Mesendoderm (in vitro differentiated cells): ENCODE data around the gene FBXO24. TPM values are rescaled to one million over a fixed set of nuclear protein-coding genes. Genes with fewer than 3 reads are reported as not detected.
"Not testable (repeated sequence)": the region's sequence is repeated elsewhere in the genome, so short reads cannot be mapped to it uniquely, and the experiment has no call there.

ENCODE experiments used
- DNase-seq: peaks from one replicate; pipeline ENCODE4 v3.0.0; 2013
- H2AK5ac ChIP-seq: 2 replicates; pipeline ENCODE4 v1.6.1; 2013; ENCODE audit warnings: low read length, inconsistent platforms
- H2BK120ac ChIP-seq: 2 replicates; pipeline ENCODE4 v1.6.1; 2013; ENCODE audit warnings: low read depth, mild to moderate bottlenecking, low read length, moderate library complexity, mixed read lengths
- H2BK15ac ChIP-seq: replicated peaks from 2 replicates; pipeline ENCODE4 v1.6.1; 2013; ENCODE audit warnings: low read depth, mild to moderate bottlenecking, moderate library complexity
- H2BK5ac ChIP-seq: 2 replicates; pipeline ENCODE4 v1.6.1; 2013; ENCODE audit warnings: low read length, inconsistent platforms
- H3K18ac ChIP-seq: 2 replicates; pipeline ENCODE4 v1.6.1; 2013; ENCODE audit warnings: mild to moderate bottlenecking, low read length, mixed read lengths
- H3K23ac ChIP-seq: one replicate; pipeline ENCODE4 v1.6.1; 2013; ENCODE audit warnings: low read length
- H3K27ac ChIP-seq: 2 replicates; pipeline ENCODE4 v1.5.1; 2013; ENCODE audit warnings: low read depth, mild to moderate bottlenecking, inconsistent platforms, low read length, moderate library complexity
- H3K27me3 ChIP-seq: 2 replicates; pipeline ENCODE4 v1.6.1; 2013; ENCODE audit warnings: low read length, control low read depth, mild to moderate bottlenecking, inconsistent platforms; ENCODE audit not compliant: insufficient read depth, poor library complexity
- H3K36me3 ChIP-seq: 2 replicates; pipeline ENCODE4 v1.6.1; 2013; ENCODE audit warnings: low read length, inconsistent platforms; ENCODE audit not compliant: control insufficient read depth, insufficient read depth
- H3K4ac ChIP-seq: one replicate; pipeline ENCODE4 v1.6.1; 2013; ENCODE audit warnings: low read depth, mild to moderate bottlenecking, low read length, moderate library complexity
- H3K4me1 ChIP-seq: 2 replicates; pipeline ENCODE4 v1.6.1; 2013; ENCODE audit warnings: low read depth, low read length, inconsistent platforms; ENCODE audit not compliant: control insufficient read depth
- H3K4me2 ChIP-seq: 2 replicates; pipeline ENCODE4 v1.6.1; 2013; ENCODE audit warnings: low read length
- H3K4me3 ChIP-seq: 2 replicates; pipeline ENCODE4 v1.5.1; 2013; ENCODE audit warnings: mild to moderate bottlenecking, low read length
- H3K56ac ChIP-seq: one replicate; pipeline ENCODE4 v1.6.1; 2013; ENCODE audit warnings: low read length
- H3K79me1 ChIP-seq: 2 replicates; pipeline ENCODE4 v1.6.1; 2013; ENCODE audit warnings: low read length, inconsistent platforms
- H3K79me2 ChIP-seq: 2 replicates; pipeline ENCODE4 v1.6.1; 2013; ENCODE audit warnings: mild to moderate bottlenecking, low read length; ENCODE audit not compliant: control insufficient read depth, insufficient read depth
- H3K9ac ChIP-seq: 2 replicates; pipeline ENCODE4 v1.6.1; 2013; ENCODE audit warnings: low read length, inconsistent platforms
- H4K5ac ChIP-seq: one replicate; pipeline ENCODE4 v1.6.1; 2013; ENCODE audit warnings: low read length
- H4K8ac ChIP-seq: one replicate; pipeline ENCODE4 v1.6.1; 2013; ENCODE audit warnings: low read depth, mild to moderate bottlenecking, control low read depth, low read length, moderate library complexity
- WGBS: extraction: QIAGEN DNeasy Blood & Tissue Kit; methylation state at CpG from one replicate; pipeline ENCODE4 v1.1.7; 2013; ENCODE audit warnings: low lambda C conversion rate, missing lambda C conversion rate; ENCODE audit not compliant: insufficient coverage; ENCODE audit errors: extremely low coverage; 5-methylcytosine and 5-hydroxymethylcytosine counted together
- polyA plus RNA-seq, 2 experiments: library from polyadenylated mRNA; stranded (reverse); fragments of 200-250 nt; gene quantifications; one replicate each; pipeline ENCODE4 v1.2.3, GENCODE V29; 2013

Gene FBXO24, protein sequence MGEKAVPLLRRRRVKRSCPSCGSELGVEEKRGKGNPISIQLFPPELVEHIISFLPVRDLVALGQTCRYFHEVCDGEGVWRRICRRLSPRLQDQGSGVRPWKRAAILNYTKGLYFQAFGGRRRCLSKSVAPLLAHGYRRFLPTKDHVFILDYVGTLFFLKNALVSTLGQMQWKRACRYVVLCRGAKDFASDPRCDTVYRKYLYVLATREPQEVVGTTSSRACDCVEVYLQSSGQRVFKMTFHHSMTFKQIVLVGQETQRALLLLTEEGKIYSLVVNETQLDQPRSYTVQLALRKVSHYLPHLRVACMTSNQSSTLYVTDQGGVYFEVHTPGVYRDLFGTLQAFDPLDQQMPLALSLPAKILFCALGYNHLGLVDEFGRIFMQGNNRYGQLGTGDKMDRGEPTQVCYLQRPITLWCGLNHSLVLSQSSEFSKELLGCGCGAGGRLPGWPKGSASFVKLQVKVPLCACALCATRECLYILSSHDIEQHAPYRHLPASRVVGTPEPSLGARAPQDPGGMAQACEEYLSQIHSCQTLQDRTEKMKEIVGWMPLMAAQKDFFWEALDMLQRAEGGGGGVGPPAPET
- polyA plus RNA-seq (2013, experiment 1 of 2) = 0.13 TPM
- 0.11 TPM for polyA plus RNA-seq (2013, experiment 2 of 2)

- Histone ChIP-seq H3K4me3 (peak within 1 kb of the TSS; percentile 93), H3K18ac (peak within 1 kb of the TSS; percentile 81), H3K79me1 (peaks cover 8% of the 10 kb centered on the region), H3K79me2 (no peaks in the 10 kb centered on the region), H2AK5ac (peak within 1 kb of the TSS; percentile 85), H3K27me3 (no peaks in the 10 kb centered on the region), H3K27ac (peak within 1 kb of the TSS; percentile 92), H2BK5ac (peak within 1 kb of the TSS; percentile 94), H3K56ac (peak within 1 kb of the TSS; percentile 98), H3K9ac (peak within 1 kb of the TSS; percentile 98), H4K5ac (no peak within 1 kb of the TSS), H2BK15ac (no peak within 1 kb of the TSS), H3K4me1 (peaks cover 13% of the 10 kb centered on the region), H4K8ac (no peak within 1 kb of the TSS), H3K23ac (peak within 1 kb of the TSS; percentile 97), H3K4ac (peak within 1 kb of the TSS; percentile 90), H2BK120ac (peak within 1 kb of the TSS; percentile 31), H3K4me2 (peak within 1 kb of the TSS; percentile 100), H3K36me3 (peaks cover 4% of the 10 kb centered on the region)
- peak; percentile 100 for DNase-seq
- no CpG with 5 or more reads among the region's 53 CpGs for WGBS
Measured at GRCh38 chr7:100586266-100587025, at the start of gene FBXO24. FBXO24 (plus strand) TSS chr7:100586328; CDS start chr7:100586626, 298 bp downstream.

DNA sequence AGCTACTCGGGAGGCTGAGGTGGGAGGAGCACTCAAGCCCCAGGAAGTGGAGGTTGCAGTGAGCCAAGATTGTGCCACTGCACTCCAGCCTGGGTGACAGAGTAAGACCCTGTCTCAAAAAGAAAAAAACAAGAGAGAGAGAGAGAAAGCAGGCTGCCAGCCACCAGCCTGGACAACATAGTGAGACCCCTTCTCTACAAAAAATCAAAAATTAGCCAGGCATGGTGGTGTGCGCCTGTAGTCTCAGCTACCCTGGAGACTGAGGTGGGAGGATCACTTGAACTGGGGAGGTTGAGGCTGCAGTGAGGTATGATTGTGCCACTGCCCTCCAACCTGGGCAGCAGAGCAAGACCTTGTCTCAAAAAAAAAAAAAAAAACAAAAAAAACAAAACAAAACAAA is 49.4 kb upstream of the FBXO24 start:
- H4K8ac ChIP-seq, H3K23ac ChIP-seq, H3K4ac ChIP-seq, H3K56ac ChIP-seq, H2BK15ac ChIP-seq, H2AK5ac ChIP-seq, H3K4me2 ChIP-seq, H2BK5ac ChIP-seq, H3K27ac ChIP-seq, H3K9ac ChIP-seq, H3K27me3 ChIP-seq, H4K5ac ChIP-seq, H2BK120ac ChIP-seq, H3K18ac ChIP-seq, H3K4me3 ChIP-seq, DNase-seq, H3K4me1 ChIP-seq, H3K79me1 ChIP-seq, H3K79me2 ChIP-seq, H3K36me3 ChIP-seq: not testable (repeated sequence)
- WGBS = no CpG with 5 or more reads among the region's 2 CpGs

DNA sequence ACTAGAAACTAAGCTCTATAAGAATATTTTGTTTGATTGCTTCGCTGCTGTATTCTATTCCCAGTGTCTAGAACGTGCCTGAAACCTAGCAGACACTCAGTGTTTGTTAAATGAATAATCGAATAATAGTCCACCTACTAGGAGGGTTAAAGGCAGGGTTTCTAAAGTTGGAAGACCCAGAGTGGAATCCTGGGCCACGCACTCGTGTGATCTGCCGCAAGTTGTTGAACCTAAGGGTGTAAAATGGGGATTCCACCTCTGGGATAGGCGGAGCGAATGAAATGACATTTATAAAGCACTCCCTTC is 47.8 kb upstream of the FBXO24 start:
- H2BK5ac ChIP-seq = no peak overlapping the region
- H3K36me3 ChIP-seq = no peaks in the 10 kb centered on the region
- no peaks in the 10 kb centered on the region for H3K79me2 ChIP-seq
- DNase-seq = no peak
- no peak overlapping the region for H3K23ac ChIP-seq
- H4K8ac ChIP-seq = no peak overlapping the region
- no peak overlapping the region for H3K18ac ChIP-seq
- H3K4me2 ChIP-seq = peak overlapping the region; percentile 96
- H4K5ac ChIP-seq = no peak overlapping the region
- H3K4ac ChIP-seq = no peak overlapping the region
- no peaks in the 10 kb centered on the region for H3K27me3 ChIP-seq
- H3K27ac ChIP-seq = no peak overlapping the region
- H2BK15ac ChIP-seq = no peak overlapping the region
- peak overlapping the region; percentile 40 for H3K4me3 ChIP-seq
- H2BK120ac ChIP-seq = no peak overlapping the region
- WGBS = no CpG with 5 or more reads among the region's 8 CpGs
- H3K56ac ChIP-seq = peak overlapping the region; percentile 69
- no peak overlapping the region for H2AK5ac ChIP-seq
- peaks cover 4% of the 10 kb centered on the region for H3K79me1 ChIP-seq
- H3K4me1 ChIP-seq = peaks cover 7% of the 10 kb centered on the region
- peak overlapping the region; percentile 54 for H3K9ac ChIP-seq

DNA sequence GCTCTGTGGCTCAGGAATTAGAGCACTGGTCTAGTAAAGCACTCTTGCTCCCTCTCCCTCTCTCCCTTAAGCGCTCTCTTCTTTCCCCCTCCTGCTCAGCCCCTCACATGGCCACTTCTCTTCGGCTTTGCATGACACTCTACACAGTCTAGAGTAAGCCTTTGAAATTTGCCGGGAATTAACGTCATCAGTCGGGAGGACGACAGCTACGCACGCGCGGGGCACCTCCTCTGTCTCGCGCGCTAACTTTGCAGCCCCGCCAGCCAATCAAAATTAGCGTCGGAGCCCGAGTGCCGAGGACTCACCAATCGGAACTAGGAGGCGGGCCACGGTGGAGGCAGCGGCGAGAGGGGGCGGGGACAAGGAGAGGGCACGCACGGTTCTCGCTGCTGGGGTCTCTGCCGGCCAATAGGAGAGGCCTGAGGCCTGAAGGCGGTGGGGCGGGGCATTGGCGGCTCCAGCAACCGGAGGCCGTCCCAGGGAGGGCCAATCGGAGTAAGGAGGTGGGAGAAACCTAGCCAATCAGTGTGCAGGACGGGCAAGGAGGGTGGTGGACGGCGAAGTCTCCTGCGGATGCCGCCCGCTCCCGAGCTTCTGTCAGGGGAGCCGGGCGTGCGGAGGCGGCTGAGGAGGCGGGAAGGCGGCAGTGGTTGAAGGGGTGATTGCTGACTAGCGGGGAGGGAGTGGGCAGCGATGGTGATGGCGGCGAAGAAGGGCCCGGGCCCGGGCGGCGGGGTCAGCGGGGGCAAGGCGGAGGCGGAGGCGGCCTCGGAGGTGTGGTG is 47.3 kb upstream of the FBXO24 start, which contains the start of gene AGFG2:
Gene AGFG2 (plus strand): TSS at position 550 of the 782 bp plus-strand sequence. CDS start 144 bp downstream, at position 694.
- no peak within 1 kb of the TSS for H3K27ac ChIP-seq

GRCh38 chr7:100539436-100540006 is 46.6 kb upstream of the FBXO24 start:
- no peak overlapping the region for H2BK5ac ChIP-seq
- H3K18ac ChIP-seq = no peak overlapping the region
- H3K79me1 ChIP-seq = peaks cover 4% of the 10 kb centered on the region
- no peak overlapping the region for H2BK120ac ChIP-seq
- no peak overlapping the region for H3K27ac ChIP-seq
- H4K5ac ChIP-seq = no peak overlapping the region
- H4K8ac ChIP-seq = no peak overlapping the region
- H3K79me2 ChIP-seq = no peaks in the 10 kb centered on the region
- no peaks in the 10 kb centered on the region for H3K27me3 ChIP-seq
- no peak overlapping the region for H2AK5ac ChIP-seq
- no CpG with 5 or more reads among the region's 44 CpGs for WGBS
- no peak for DNase-seq
- no peak overlapping the region for H3K23ac ChIP-seq
- peak overlapping the region; percentile 89 for H3K4me2 ChIP-seq
- H3K36me3 ChIP-seq = no peaks in the 10 kb centered on the region
- H2BK15ac ChIP-seq = no peak overlapping the region
- peak overlapping the region; percentile 80 for H3K56ac ChIP-seq
- no peak overlapping the region for H3K4ac ChIP-seq
- peak overlapping the region; percentile 58 for H3K4me3 ChIP-seq
- H3K4me1 ChIP-seq = peaks cover 17% of the 10 kb centered on the region
- peak overlapping the region; percentile 70 for H3K9ac ChIP-seq

More for the DNA sequence above, 47.3 kb upstream of the FBXO24 start, which contains the start of gene AGFG2:
- Histone ChIP-seq H2BK15ac (no peak within 1 kb of the TSS), H3K9ac (peak within 1 kb of the TSS; percentile 70), H4K8ac (no peak within 1 kb of the TSS), H2AK5ac (no peak within 1 kb of the TSS), H3K36me3 (no peaks in the 10 kb centered on the region), H2BK120ac (no peak within 1 kb of the TSS), H3K79me1 (peaks cover 4% of the 10 kb centered on the region), H3K4me2 (peak within 1 kb of the TSS; percentile 96), H3K4ac (no peak within 1 kb of the TSS), H3K27me3 (no peaks in the 10 kb centered on the region), H2BK5ac (no peak within 1 kb of the TSS), H3K23ac (no peak within 1 kb of the TSS), H4K5ac (no peak within 1 kb of the TSS), H3K56ac (peak within 1 kb of the TSS; percentile 80), H3K18ac (no peak within 1 kb of the TSS), H3K4me3 (peak within 1 kb of the TSS; percentile 58), H3K79me2 (no peaks in the 10 kb centered on the region), H3K4me1 (peaks cover 11% of the 10 kb centered on the region)
- WGBS = no CpG with 5 or more reads among the region's 60 CpGs
- peak; percentile 100 for DNase-seq
